ENCODE results near the gene BAZ1A.
"Not testable (repeated sequence)": the region's sequence is repeated elsewhere in the genome, so short reads cannot be mapped to it uniquely, and the experiment has no call there.

The BAZ1A gene

DNA sequence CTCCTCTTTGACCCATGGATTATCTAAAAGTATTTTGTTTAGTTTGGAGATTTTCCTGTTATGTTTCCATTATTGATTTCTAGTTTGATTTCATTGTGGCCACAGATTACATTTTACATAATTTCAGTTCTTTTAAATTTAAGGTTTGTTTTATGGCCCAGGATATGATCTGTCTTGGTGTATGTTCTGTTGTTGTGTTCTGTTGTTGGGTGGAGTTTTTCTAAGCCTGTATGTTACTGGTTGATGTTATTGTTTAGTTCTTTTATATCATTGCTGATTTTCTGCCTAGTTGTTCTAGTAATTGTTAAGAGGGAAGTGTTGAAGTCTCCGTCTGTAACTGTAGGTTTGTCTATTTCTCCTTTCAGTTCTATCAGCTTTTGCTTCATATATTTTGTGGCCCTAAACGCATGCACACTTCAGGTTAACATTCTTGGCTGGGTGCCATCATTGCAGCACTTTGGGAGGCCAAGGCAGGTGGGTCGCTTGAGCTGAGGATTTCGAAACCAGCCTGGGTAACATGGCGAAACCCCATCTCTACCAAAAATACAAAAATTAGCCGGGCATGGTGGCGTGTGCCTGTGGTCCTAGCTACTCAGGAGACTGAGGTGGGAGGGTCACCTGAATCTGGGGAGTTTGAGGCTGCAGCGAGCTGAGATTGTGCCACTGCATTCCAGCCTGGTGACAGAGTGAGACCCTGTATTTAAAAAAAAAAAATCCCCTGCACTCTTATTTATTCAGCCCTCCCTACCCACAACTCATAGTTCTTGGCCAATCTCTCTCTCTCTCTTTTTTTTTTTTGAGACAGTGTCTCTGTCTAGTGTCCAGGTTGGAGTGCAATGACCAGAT is 132.7 kb downstream of the BAZ1A start:
- TF ChIP-seq, protein P1, sequence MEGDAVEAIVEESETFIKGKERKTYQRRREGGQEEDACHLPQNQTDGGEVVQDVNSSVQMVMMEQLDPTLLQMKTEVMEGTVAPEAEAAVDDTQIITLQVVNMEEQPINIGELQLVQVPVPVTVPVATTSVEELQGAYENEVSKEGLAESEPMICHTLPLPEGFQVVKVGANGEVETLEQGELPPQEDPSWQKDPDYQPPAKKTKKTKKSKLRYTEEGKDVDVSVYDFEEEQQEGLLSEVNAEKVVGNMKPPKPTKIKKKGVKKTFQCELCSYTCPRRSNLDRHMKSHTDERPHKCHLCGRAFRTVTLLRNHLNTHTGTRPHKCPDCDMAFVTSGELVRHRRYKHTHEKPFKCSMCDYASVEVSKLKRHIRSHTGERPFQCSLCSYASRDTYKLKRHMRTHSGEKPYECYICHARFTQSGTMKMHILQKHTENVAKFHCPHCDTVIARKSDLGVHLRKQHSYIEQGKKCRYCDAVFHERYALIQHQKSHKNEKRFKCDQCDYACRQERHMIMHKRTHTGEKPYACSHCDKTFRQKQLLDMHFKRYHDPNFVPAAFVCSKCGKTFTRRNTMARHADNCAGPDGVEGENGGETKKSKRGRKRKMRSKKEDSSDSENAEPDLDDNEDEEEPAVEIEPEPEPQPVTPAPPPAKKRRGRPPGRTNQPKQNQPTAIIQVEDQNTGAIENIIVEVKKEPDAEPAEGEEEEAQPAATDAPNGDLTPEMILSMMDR (IDR thresholded peaks at IDR 0.05; ENCODE audit: low read depth, low read length) = no peak
- no peak overlapping the region for H3K4me3 ChIP-seq (ENCODE audit: low read depth, low read length)

DNA sequence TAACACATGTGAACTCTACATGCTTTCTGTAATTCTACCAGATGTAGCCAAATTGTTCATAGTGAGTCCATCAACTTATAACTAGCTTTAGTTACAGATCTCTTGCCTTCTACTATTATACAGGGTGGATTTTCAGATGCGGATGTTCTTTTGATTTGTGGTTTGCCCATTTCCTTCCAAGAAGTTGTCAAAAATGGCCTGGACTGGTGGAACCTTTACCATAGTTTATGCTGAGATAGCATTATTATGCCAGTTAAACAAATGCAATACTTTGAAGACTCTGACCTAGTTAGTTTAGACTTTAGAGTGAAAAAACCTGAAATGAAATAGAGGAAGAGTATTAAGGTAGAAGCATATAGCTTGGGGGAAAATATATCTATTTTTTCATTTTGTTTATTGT is 133.3 kb downstream of the BAZ1A start:
- H3K4me3 ChIP-seq (ENCODE audit: low read depth, low read length) = no peak overlapping the region
- TF ChIP-seq, protein P1 (IDR thresholded peaks at IDR 0.05; ENCODE audit: low read depth, low read length) = no peak

DNA sequence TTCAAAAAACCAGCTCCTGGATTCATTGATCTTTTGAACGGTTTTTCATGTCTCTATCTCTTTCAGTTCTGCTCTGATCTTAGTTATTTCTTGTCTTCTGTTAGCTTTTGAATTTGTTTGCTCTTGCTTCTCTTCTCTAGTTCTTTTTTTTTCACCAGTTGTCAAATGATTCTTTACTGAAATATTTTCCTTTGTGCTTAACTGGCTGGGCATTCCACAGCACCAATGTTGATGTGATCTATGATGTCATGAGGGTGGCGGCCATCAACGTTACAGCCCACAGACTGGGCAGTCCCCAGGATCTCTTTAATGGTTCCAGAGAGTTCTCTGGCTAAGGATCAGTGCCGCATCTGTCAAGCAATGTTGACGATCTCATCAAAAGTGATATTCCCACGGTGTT is 135.0 kb downstream of the BAZ1A start:
- not testable (repeated sequence) for H3K4me3 ChIP-seq (ENCODE audit: low read depth, low read length)

DNA sequence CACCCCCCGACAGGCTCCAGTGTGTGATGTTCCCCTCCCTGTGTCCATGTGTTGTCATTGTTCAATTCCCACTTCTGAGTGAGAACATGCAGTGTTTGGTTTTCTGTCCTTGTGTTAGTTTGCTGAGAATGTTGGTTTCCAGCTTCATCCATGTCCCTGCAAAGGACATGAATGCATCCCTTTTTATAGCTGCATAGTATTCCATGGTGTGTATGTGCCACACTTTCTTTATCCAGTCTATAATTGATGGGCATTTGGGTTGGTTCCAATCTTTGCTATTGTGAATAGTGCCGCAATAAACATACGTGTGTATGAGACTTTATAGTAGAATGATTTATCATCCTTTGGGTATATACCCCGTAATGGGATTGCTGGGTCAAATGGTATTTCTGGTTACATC is 138.1 kb downstream of the BAZ1A start:
- not testable (repeated sequence) for H3K4me3 ChIP-seq (ENCODE audit: low read depth, low read length)

DNA sequence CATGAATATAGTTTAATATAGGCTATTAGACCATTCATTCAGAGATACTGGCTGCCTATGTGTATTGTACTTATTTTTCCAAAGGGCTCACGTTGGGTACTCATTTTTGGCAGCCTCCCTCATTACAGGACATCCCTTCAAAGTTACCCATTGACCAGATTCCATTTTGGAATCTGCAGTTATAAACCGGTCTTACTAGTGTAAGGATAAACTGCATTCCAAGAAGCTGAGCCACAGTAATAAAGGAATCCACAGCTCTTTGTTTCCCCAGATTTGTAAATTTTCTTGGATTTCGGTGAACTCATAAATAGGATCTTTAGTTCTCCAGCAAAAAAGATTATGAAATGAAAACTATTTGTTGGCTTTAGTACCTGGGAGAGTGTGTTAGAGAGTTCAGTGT is 141.9 kb downstream of the BAZ1A start:
- TF ChIP-seq, protein P1 (IDR thresholded peaks at IDR 0.05; ENCODE audit: low read depth, low read length) = no peak
- no peak overlapping the region for H3K4me3 ChIP-seq (ENCODE audit: low read depth, low read length)

DNA sequence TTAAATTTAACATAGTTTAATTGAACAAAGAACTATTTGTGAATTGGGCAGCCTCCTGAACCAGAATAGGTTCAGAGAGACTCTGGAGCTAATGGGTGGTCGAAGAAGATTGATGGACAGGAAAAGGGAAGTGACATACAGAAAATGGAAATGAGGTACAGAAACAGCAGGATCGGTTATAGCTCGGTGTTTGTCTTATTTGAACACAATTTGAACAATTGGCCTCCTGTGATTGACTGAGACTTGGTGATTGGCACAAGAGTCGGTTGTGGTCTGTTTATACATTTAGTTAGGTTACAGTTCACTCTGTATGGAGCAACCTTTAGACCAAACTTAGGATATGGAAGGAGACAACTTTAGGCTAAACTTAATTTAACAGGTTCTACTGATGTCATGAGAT is 142.4 kb downstream of the BAZ1A start:
- no peak overlapping the region for H3K4me3 ChIP-seq (ENCODE audit: low read depth, low read length)
- TF ChIP-seq, protein P1 (IDR thresholded peaks at IDR 0.05; ENCODE audit: low read depth, low read length) = no peak

DNA sequence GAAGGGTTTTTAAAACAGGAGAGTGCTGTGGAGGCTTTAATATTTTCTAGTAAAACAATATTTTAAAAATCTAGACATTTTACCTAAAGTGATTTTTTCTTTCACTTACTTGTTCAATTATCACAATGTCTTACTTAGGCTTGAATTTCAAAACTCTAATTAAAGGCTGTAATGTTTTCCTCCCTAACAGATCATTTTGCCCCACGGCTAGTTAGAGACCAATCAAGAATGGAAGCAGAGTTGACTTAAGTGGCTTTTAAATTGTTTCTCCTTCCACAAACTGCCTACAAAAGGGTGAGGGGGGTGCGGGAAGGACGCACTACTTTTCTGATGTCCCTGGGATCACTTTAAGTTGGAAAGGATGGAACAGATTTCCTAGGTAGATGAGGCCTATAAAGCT is 151.3 kb downstream of the BAZ1A start:
- no peak overlapping the region for H3K4me3 ChIP-seq (ENCODE audit: low read depth, low read length)
- TF ChIP-seq, protein P1 (IDR thresholded peaks at IDR 0.05; ENCODE audit: low read depth, low read length) = no peak

DNA sequence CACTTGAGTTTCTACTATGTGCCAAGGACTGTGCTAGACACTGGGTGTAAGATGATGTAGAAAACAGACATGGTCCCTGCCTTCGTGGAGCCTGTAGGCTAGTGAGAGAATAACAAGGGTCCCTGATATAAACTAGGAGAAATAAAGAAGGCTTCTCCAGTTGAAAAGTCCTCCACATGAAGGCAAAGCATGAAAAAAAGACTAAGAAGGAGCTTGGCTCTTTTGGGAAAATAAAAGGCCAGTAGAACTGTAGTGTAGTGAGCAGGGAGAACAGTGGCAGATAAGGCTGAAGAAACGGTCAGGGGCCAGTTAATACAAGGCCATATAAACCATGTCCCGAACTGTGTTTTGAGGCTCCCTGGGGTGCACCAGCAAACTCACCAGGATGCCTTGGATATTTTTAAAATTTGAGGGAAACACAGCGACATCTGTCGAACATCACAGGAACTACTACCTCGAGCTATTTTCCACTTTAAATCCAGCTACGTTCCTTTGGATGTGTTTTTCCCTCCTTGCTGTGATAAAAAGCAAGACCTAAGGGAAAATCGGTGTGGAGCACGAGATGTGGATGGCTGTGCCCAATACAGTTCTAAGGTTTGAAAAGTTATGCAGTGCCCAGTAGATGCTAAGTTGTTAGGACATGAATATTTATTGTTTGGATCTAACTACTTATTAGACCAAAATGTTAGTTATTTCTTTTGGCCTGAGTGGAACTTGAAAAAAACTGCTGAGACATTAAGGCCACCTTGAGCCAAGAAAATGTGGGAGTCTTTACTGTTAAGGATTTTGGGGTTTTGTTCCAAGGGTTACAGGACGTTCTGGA is 152.2 kb downstream of the BAZ1A start:
- H3K4me3 ChIP-seq (ENCODE audit: low read depth, low read length) = no peak overlapping the region
- TF ChIP-seq, protein P1 (IDR thresholded peaks at IDR 0.05; ENCODE audit: low read depth, low read length) = peak; percentile 63

Measured in WI38 (cell line).